GM12878 (cell line): ENCODE results near the gene RGS14. TPM values are rescaled to one million over a fixed set of nuclear protein-coding genes. Genes with fewer than 3 reads are reported as not detected.
A peak's percentile ranks its signal among the peaks of the same experiment; 100 is the strongest.

Experiments used
- ATF7 ChIP-seq: fragments of 450-650 bp; IDR thresholded peaks from 2 replicates; pipeline ENCODE4 v1.6.1; 2016; ENCODE audit warnings: low read depth, mild to moderate bottlenecking
- CREB1 ChIP-seq: IDR thresholded peaks from 2 replicates; pipeline ENCODE4 v1.6.1; 2012; ENCODE audit warnings: low read depth, mild to moderate bottlenecking, inconsistent platforms
- ESRRA ChIP-seq: IDR thresholded peaks from 2 replicates; pipeline ENCODE4 v1.6.1; 2012; ENCODE audit warnings: mild to moderate bottlenecking, low read length, improper control_type of control experiment
- ETV6 ChIP-seq, 2 experiments: fragments of 450-650 bp in 1 of 2; IDR thresholded peaks in 1 of 2; conservative IDR thresholded peaks in 1 of 2; 2 replicates each; pipeline ENCODE4 v1.6.1; 2014; ENCODE audit warnings: antibody characterized with exemption in 1 of 2, borderline replicate concordance in 1 of 2, low read depth in 1 of 2, mild to moderate bottlenecking in 1 of 2, moderate library complexity in 1 of 2
- HDGF ChIP-seq: fragments of 450-650 bp; IDR thresholded peaks from 2 replicates; pipeline ENCODE4 v1.6.1; 2016; ENCODE audit warnings: antibody characterized with exemption
- MEF2A ChIP-seq: IDR thresholded peaks from 2 replicates; pipeline ENCODE4 v1.6.1; 2011; ENCODE audit warnings: low read depth, mild to moderate bottlenecking, low read length, moderate library complexity; ENCODE audit not compliant: insufficient read depth
- MYC ChIP-seq: IDR thresholded peaks from 2 replicates; pipeline ENCODE4 v1.6.1; 2011; ENCODE audit warnings: mild to moderate bottlenecking, low read length, moderate library complexity, inconsistent platforms; ENCODE audit not compliant: insufficient read depth, insufficient replicate concordance, insufficient read length, severe bottlenecking
- NFIC ChIP-seq: IDR thresholded peaks from 2 replicates; pipeline ENCODE4 v1.6.1; 2012; ENCODE audit warnings: low read depth, mild to moderate bottlenecking, inconsistent platforms, low read length, moderate library complexity
- NFYA ChIP-seq: IDR thresholded peaks from 2 replicates; pipeline ENCODE4 v1.6.1; 2011; ENCODE audit warnings: low read depth, mild to moderate bottlenecking, low read length, improper control_type of control experiment, borderline replicate concordance
- PAX5 ChIP-seq: IDR thresholded peaks from 2 replicates; pipeline ENCODE4 v1.6.1; 2011; ENCODE audit warnings: low read depth, low read length, borderline replicate concordance
- POLR2AphosphoS2 ChIP-seq: IDR thresholded peaks from 2 replicates; pipeline ENCODE4 v1.6.1; 2011; ENCODE audit warnings: low read depth, mild to moderate bottlenecking, low read length, improper control_type of control experiment, moderate library complexity
- POLR2AphosphoS5 ChIP-seq: IDR thresholded peaks from 2 replicates; pipeline ENCODE4 v1.6.1; 2011; ENCODE audit warnings: mild to moderate bottlenecking, low read length, inconsistent platforms
- SPI1 ChIP-seq: IDR thresholded peaks from 2 replicates; pipeline ENCODE4 v1.6.1; 2011; ENCODE audit warnings: low read depth, mild to moderate bottlenecking, low read length, moderate library complexity, borderline replicate concordance; ENCODE audit not compliant: insufficient read depth
- STAT1 ChIP-seq: fragments of 450-650 bp; conservative IDR thresholded peaks from 2 replicates; pipeline ENCODE4 v1.6.1; 2014; ENCODE audit warnings: antibody characterized with exemption, mild to moderate bottlenecking
- TAF1 ChIP-seq: IDR thresholded peaks from 2 replicates; pipeline ENCODE4 v1.6.1; 2011; ENCODE audit warnings: mild to moderate bottlenecking, low read depth, low read length, borderline replicate concordance
- TCF12 ChIP-seq: IDR thresholded peaks from 2 replicates; pipeline ENCODE4 v1.6.1; 2011; ENCODE audit warnings: low read depth, mild to moderate bottlenecking, low read length
- ZNF207 ChIP-seq: fragments of 450-650 bp; IDR thresholded peaks from 2 replicates; pipeline ENCODE4 v1.6.1; 2014; ENCODE audit warnings: antibody characterized with exemption, mild to moderate bottlenecking, borderline replicate concordance
- polyA plus RNA-seq, 11 experiments: library from polyadenylated mRNA; depleted of rRNA in 4 of 11; unstranded in 6 of 11; stranded (reverse) in 5 of 11; fragments of >200 nt; fragmentation: Nextera tagmentation in 4 of 11; fragmentation: Illumina TruSeq in 1 of 11; extraction: Ambion mirVana in 4 of 11; extraction: Trizol in 1 of 11; gene quantifications; 1 replicate in 1 of 11; 2 replicates in 10 of 11; pipeline versions ENCODE4 v1.2.1 to v1.2.3, GENCODE V29; 2011 to 2016; ENCODE audit warnings: inconsistent platforms in 2 of 11, missing spikeins in 2 of 11, low read depth in 1 of 11
- total RNA-seq, 4 experiments: library from RNA; depleted of rRNA in 3 of 4; stranded (reverse); fragments of >200 nt in 3 of 4; fragmentation: Illumina TruSeq in 1 of 4; extraction: Trizol in 1 of 4; gene quantifications; 2 replicates each; pipeline versions ENCODE4 v1.2.1 to v1.2.3, GENCODE V29; 2013 to 2021
- TF ChIP-seq, protein P1 (sequence below): fragments of 450-650 bp; IDR thresholded peaks from 2 replicates; pipeline ENCODE4 v1.6.1; 2017; ENCODE audit warnings: borderline replicate concordance
- TF ChIP-seq, protein P2 (sequence below): fragments of 450-650 bp; IDR thresholded peaks from 2 replicates; pipeline ENCODE4 v1.6.1; 2017; ENCODE audit warnings: mild to moderate bottlenecking, moderate library complexity
- TF ChIP-seq, protein P3 (sequence below): IDR thresholded peaks from 2 replicates; pipeline ENCODE4 v1.6.1; 2012; ENCODE audit warnings: low read length, inconsistent platforms

Gene RGS14
- total and polyA plus RNA-seq, 10 of the 15 experiments (the other 5 are each of a cell fraction or from before 2014, with no cell fraction given): 0.19 to 88.7 (median 54.8) TPM

DNA sequence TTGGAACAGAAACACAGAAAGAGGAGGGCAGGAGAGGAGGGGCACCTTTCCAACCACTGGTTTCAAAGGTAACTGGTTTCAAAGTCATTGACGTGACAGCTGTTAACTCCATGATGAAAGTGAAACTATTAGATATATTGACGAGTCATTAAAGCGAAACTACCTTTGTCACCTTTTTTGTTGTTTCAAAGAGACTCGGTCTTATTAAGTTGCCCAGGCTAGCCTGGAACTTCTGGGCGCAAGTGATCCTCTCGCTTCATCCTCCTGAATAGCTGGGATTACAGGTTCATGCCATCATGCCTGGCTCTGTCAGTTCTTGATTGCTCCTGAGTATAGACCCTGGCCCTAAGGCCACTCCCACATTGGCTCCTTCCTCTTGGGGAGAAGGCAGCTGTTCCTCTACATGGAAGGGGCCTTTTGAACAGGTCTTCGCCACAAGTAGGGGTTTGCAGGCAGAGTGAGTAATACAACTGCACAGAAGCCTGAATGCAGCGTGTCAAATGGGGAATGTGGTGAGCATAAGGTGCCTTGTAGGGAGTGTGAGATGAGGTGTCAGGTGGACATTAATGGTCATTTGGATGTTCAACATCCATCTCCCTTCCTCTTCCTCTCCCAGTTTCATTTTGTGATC lies 55.0 kb downstream of the RGS14 start (continued):
- TF ChIP-seq, protein P1, sequence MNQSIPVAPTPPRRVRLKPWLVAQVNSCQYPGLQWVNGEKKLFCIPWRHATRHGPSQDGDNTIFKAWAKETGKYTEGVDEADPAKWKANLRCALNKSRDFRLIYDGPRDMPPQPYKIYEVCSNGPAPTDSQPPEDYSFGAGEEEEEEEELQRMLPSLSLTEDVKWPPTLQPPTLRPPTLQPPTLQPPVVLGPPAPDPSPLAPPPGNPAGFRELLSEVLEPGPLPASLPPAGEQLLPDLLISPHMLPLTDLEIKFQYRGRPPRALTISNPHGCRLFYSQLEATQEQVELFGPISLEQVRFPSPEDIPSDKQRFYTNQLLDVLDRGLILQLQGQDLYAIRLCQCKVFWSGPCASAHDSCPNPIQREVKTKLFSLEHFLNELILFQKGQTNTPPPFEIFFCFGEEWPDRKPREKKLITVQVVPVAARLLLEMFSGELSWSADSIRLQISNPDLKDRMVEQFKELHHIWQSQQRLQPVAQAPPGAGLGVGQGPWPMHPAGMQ: no peak
- peak; percentile 47; the same call in 1 of the 2 replicates for TF ChIP-seq POLR2AphosphoS5
- TF ChIP-seq SPI1: 0 out of 2 replicates have a peak, but pooled peaks have one; percentile 2
- TF ChIP-seq TCF12: peak; percentile 68; the same call in 1 of the 2 replicates
- TF ChIP-seq, protein P2, sequence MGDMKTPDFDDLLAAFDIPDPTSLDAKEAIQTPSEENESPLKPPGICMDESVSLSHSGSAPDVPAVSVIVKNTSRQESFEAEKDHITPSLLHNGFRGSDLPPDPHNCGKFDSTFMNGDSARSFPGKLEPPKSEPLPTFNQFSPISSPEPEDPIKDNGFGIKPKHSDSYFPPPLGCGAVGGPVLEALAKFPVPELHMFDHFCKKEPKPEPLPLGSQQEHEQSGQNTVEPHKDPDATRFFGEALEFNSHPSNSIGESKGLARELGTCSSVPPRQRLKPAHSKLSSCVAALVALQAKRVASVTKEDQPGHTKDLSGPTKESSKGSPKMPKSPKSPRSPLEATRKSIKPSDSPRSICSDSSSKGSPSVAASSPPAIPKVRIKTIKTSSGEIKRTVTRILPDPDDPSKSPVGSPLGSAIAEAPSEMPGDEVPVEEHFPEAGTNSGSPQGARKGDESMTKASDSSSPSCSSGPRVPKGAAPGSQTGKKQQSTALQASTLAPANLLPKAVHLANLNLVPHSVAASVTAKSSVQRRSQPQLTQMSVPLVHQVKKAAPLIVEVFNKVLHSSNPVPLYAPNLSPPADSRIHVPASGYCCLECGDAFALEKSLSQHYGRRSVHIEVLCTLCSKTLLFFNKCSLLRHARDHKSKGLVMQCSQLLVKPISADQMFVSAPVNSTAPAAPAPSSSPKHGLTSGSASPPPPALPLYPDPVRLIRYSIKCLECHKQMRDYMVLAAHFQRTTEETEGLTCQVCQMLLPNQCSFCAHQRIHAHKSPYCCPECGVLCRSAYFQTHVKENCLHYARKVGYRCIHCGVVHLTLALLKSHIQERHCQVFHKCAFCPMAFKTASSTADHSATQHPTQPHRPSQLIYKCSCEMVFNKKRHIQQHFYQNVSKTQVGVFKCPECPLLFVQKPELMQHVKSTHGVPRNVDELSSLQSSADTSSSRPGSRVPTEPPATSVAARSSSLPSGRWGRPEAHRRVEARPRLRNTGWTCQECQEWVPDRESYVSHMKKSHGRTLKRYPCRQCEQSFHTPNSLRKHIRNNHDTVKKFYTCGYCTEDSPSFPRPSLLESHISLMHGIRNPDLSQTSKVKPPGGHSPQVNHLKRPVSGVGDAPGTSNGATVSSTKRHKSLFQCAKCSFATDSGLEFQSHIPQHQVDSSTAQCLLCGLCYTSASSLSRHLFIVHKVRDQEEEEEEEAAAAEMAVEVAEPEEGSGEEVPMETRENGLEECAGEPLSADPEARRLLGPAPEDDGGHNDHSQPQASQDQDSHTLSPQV: no peak
- 0 out of 2 replicates have a peak, but pooled peaks have one; percentile 5 for TF ChIP-seq PAX5
- TF ChIP-seq POLR2AphosphoS2: no peak
- 0 out of 2 replicates have a peak, but pooled peaks have one; percentile 26 for TF ChIP-seq STAT1
- peak in 1 of 2 experiments; percentile 68; a peak in 2 of 4 replicates for TF ChIP-seq ETV6 (conservative IDR thresholded peaks at IDR 0.05 in 1 of 2, IDR thresholded peaks at IDR 0.05 in 1 of 2; ENCODE audit: borderline replicate concordance in 1 of 2, low read depth in 1 of 2)
- TF ChIP-seq ZNF207: no peak
- no peak for TF ChIP-seq NFYA
- TF ChIP-seq, protein P3, sequence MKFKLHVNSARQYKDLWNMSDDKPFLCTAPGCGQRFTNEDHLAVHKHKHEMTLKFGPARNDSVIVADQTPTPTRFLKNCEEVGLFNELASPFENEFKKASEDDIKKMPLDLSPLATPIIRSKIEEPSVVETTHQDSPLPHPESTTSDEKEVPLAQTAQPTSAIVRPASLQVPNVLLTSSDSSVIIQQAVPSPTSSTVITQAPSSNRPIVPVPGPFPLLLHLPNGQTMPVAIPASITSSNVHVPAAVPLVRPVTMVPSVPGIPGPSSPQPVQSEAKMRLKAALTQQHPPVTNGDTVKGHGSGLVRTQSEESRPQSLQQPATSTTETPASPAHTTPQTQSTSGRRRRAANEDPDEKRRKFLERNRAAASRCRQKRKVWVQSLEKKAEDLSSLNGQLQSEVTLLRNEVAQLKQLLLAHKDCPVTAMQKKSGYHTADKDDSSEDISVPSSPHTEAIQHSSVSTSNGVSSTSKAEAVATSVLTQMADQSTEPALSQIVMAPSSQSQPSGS: no peak
- TF ChIP-seq HDGF: peak; percentile 65; the same call in 1 of the 2 replicates
- TF ChIP-seq ESRRA: no peak
- TF ChIP-seq TAF1: no peak
- peak; percentile 73; the same call in 1 of the 2 replicates for TF ChIP-seq ATF7
- TF ChIP-seq NFIC: peak; percentile 60; the same call in 1 of the 2 replicates
- no peak for TF ChIP-seq MEF2A
- TF ChIP-seq MYC: no peak
- TF ChIP-seq CREB1: peak; percentile 82
